ENCODE data around the gene ZC3HAV1.
"Not testable (repeated sequence)": the region's sequence is repeated elsewhere in the genome, so short reads cannot be mapped to it uniquely, and the experiment has no call there.

Gene ZC3HAV1

DNA sequence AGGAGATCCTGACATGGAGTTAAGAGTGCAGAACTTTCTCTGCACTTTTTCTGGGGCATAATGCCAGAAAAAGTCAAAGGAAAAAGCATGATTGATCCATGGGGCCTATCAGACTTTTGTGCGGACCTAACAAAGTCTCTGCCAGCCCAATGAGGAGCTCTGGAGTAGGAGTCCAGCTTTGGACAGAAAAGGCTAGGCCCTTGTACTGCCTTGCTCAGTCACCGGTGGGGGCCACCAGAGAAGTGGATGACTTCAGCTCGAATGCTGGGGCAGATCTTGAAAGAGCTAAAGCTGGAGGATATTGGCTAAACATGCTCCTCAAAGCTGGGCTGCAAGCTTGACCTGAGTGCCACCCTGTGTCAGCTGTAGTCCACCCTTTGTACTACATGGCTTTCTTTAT, 2.8 kb upstream of the ZC3HAV1 start:
- DNase-seq (ENCODE audit: low read depth) = no peak

DNA sequence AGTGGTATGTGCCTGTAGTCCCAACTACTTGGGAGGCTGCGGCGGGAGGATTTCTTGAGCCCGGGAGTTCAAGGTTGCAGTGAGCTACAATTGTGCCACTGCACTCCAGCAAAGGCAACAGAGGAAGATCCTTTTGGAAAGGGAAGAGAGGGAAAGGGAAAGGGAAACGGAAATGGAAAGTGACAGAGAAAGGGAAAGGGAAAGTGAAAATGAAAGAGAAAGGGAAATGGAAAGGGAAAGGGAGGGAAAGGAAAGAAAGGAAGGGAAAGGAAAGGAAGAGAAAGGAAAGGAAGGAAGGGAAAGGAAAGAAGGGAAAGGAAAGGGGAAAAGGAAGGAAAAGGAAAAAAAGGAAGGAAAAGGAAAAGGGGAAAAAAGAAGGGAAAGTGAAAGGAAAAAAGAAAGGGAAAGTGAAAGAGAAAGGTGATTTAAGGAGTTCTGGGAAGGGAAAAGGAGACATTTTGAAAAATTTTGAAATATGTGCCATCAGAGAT, 2.3 kb upstream of the ZC3HAV1 start:
- no peak for DNase-seq (ENCODE audit: low read depth)

DNA sequence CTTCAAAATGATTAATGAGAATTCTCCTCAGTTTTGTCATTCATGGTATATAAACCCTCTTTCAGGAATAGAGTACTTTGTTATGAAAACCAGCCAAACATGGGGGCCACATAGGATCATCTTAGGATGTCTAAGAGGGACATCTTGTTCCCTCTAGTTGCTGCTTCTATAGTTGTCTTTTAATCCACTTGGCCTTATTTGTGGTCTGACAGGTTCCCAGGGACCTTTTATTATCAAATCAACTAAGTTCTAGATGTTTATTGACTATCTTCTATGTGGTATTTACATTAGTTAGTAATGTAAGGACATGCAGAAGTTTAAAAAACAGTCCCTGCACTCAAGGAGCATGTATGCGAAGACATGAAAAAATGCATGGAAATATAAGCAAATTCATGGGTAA, 1.6 kb upstream of the ZC3HAV1 start:
- DNase-seq (ENCODE audit: low read depth) = no peak

DNA sequence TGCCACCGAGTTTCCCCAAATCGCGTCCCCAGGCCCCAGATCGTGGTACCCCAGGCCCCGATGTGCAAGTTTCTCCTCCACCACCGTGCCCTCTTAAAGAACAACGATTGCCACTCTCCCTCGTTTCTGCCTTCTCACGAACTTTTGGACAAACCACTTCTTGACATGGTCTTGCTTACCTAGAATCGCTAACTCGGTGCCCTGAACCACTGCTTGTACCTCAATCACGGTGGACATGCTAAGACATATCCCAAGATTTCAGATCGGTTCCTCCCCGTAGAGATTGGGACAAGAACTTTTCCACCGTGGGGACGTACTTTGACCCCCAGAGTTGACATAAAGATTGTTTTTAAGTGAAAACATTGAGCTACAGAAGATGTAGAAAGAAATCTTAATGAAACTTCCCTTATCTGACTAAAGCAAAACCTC, 477 bp upstream of the ZC3HAV1 start:
- DNase-seq (ENCODE audit: low read depth) = no peak

DNA sequence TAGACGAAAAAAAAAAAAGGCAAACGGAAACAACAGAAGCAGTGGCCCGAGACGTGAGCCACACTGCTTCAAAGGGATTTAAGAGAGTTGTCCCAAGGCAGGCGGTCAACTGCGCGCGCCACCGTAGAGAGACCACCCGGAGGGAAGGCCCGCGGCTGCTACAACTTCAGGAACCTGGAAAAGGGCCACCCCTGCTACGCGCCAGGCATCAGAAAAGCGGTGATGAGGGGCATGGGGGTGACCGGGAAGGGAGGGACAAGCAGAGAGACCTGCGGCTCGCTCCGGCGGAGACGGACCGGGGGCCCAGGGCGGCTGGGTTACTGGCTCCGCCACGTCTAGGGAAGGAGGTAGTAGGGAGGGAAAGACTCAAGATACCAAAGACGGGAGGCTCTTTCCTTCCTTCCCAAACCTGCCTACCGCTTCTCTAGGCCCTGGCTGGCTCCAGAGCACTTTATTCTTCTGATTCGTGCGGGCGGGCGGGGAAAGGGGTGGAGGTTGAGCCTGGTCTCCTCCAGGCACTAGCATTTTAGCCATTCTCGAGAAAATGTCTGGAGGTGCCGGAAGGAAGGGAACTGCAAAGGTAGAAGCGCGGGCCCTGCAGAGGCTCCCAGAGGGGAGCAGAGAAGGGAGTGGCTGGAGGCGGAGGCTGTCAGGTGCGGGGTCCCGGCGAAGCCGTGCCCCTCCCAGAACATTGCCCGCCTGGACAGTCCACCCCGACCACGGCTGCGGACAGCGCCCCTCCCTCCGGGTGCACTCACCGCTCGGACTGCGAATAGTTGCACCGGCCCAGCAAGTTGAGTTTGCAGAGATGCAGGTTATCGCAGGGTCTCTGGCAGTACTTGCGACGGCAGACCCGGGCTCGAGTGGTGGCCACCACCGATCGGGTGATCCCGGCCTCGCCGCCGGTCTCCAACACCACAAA, 993 bp downstream of the ZC3HAV1 start:
- DNase-seq (ENCODE audit: low read depth) = no peak

DNA sequence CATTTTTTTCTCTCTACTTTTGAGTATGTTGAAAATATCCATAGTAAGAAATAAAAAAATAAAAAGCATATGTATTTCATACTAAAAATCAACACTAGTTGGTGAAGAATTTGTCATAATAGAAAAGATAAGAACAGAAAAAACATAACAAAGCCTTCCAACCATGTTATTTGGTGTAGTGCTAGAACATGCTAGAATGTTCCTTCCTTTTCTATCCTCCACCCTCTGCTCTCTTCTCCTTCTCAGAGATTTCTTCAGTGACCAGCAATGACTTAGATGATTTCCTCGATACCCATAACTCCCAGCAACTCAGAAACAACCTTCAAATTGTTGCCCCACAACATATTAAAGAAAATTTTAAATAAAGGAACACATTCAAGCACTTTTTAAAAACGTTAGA, 2.6 kb downstream of the ZC3HAV1 start:
- DNase-seq (ENCODE audit: low read depth) = no peak

- DNase-seq (ENCODE audit: low read depth) = not testable (repeated sequence)
These were observed 3.3 kb downstream of the ZC3HAV1 start for GRCh38 chr7:139106227-139106626.

DNA sequence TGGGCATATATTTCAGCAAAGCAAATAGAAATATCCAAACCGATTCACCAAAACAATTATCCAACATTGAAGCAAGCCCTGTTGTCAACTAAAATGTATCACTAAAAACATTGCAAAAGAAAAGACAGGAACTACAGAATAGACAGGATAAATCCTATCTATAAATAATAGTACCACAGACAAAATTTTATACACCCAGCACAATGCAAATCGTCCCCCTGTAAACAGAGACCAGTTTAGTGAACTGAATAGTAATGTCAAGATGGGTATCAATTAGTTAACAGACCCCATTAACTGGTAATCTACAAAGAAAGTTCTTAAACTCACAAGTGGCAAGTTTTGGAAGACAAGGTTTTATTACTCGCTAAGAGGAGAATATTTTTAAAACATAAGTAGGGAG, 4.0 kb downstream of the ZC3HAV1 start:
- no peak for DNase-seq (ENCODE audit: low read depth)

GRCh38 chr7:139104091-139104450, 5.4 kb downstream of the ZC3HAV1 start:
- no peak for DNase-seq (ENCODE audit: low read depth)

DNA sequence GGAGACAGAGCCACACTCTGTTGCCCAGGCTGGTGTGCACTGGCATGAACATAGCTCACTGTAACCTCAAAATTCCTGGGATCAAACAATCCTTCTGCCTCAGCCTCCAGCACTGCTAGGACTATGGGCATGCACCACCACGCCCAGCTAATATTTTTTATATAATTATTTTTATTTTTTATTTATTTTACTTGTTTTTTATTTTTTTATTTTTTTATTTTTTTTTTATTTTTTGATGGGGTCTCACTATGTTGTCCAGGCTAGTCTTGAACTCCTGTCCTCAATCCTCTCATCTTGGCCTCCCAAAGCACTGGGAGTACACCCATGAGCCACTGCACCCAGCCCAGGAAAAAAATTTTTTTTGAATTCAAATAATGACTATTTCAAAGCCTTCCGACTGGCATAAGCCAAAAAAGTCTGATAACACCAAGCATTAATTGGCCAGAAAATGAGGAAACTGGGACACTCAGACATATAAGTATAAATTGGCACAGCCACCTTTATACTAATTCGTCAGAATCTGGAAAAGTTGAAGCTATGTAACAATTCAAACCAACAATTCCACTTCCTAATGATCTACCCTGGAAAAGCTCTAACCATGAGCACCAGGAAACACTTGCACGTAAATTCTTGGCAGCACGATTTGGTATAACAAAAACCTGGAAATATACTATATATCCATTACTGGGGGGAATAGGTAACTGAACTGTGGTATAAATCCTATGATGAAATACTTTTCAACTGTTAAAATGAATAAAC, 6.3 kb downstream of the ZC3HAV1 start:
- DNase-seq (ENCODE audit: low read depth) = no peak

- not testable (repeated sequence) for DNase-seq (ENCODE audit: low read depth)
These were observed 7.8 kb downstream of the ZC3HAV1 start for GRCh38 chr7:139101637-139102158.

DNA sequence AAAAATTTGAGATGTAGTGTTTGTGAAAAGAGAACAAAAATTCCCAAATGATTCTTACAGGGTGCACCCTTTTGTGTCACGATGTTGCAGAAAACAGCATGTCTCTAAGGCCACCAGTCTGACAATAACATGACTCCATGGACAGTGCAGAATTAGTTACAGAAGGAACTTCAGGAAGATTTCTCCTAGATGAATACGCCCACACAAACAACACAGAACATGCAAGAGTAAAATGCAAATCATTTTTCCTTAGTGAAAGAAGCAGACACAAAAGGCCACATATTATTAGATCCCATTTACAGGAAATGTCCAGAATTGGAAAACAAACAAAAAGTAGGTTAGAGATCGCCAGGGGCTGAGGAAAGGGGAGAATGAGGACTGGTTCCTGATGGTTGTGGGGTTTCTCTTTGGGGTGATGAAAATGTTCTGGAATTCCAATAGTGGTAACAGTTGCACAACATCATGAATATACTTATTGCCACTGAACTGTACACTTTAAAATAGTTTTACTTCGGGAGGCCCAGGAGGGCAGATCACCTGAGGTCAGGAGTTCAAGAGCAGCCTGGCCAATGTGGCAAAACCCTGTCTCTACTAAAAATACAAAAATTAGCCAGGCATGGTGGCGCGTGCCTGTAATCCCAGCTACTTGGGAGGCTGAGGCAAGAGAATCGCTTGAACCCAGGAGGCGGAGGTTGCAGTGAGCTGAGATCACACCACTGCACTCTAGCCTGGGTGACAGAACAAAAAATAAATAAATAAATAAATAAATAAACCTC, 10.2 kb downstream of the ZC3HAV1 start:
- DNase-seq (ENCODE audit: low read depth) = no peak

DNA sequence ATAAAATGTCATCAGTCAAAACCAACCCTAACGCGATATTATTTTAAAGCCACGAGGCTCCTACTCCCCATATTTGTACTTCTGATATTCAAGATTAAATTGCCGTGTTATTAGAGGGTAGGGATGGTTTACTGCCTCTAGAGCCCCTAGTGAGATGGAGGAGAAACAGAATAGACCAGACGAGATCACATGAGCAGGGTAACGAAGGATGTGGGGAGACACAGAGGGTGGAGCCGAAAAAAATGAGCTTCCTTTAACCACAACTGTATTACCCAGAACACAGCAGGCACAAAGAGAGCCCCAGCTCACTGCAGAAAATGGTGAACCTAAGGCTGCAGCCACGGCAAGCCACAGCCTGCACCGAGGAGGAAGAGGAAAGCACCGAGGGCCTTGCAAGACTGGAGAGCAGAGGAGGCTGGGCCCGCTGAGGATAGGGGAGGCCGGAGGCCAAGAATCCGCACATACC, 14.3 kb downstream of the ZC3HAV1 start:
- no peak for DNase-seq (ENCODE audit: low read depth)

DNA sequence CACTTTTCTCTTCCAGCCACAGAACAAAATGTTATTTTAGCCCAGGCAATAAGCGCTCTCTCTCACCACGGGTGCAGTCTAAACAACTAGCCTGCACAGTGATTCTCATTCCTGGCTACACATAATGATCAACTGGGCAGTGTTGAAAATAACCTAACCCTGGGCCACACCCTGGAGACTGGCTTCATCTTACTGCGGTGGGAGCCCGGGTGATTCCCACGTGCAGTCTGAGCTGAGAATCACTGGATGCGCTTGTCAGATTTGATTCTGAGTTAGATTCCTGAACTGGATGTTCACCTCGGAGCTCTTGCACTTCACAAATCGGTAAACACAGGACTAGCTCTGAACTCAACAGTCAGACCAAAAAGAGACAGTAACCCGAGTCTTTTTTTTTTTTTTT, 14.9 kb downstream of the ZC3HAV1 start:
- no peak for DNase-seq (ENCODE audit: low read depth)

GRCh38 chr7:139094030-139094429, 15.5 kb downstream of the ZC3HAV1 start:
- DNase-seq (ENCODE audit: low read depth) = no peak

DNA sequence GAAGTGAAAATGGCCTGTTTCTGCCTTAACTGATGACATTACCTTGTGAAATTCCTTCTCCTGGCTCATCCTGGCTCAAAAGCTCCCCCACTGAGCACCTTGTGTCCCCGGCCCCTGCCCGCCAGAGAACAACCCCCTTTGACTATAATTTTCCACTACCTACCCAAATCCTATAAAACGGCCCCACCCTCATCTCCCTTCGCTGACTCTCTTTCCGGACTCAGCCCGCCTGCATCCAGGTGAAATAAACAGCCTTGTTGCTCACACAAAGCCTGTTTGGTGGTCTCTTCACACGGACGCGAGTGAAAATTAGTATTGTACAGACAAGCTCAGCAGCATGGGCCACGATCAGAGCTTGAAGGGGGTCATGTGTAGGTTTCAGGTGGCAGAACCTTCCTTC, 16.0 kb downstream of the ZC3HAV1 start:
- DNase-seq (ENCODE audit: low read depth) = not testable (repeated sequence)

DNA sequence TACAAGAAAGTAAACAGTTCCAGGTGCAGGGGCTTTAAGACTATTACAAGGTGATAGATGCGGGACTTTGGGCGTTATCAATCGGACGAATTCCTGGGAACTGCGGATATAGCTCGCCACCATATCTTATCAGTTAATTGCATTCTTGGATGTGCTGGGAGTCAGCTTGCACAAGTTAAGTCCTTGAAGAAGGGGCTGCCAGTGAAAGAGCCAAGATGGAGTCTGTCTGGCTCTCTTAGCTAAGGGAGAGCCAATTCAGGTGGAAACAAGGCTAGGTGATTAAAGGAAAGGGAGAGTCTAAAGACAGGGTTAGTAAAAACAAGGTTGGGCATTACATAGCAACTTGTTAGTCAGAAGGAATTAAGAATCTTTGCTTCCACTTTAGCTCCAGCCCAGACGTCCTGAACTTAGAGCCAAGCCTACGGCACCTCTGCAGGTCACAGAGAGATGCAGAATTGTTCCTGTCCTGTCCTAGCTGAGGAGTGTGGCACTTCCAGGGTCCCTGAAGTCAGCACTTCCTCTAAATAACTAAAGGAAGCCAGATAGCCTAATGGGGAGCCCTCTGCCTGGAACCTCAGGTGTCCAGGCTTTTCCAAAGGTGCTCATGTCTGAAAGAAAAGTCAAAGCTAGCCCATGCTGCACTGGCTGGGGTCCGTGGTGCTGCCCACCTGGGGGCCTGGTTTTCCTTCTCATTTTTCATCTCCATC, 17.3 kb downstream of the ZC3HAV1 start:
- no peak for DNase-seq (ENCODE audit: low read depth)

DNA sequence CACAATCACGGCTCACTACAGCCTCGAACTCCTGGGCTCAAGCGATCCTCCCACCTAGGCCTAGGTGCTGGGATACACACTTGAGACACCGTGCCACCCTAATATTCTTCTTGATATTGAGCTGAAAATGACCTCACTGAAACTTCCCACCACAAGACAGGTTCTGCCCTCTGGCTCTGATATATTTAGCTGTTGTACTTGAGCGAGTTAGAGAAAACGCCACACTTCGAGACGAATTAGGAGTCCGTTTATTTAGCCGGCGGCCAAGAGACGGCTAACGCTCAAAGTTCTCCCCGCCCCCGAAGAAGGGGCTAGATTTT, 17.9 kb downstream of the ZC3HAV1 start:
- DNase-seq (ENCODE audit: low read depth) = no peak

DNA sequence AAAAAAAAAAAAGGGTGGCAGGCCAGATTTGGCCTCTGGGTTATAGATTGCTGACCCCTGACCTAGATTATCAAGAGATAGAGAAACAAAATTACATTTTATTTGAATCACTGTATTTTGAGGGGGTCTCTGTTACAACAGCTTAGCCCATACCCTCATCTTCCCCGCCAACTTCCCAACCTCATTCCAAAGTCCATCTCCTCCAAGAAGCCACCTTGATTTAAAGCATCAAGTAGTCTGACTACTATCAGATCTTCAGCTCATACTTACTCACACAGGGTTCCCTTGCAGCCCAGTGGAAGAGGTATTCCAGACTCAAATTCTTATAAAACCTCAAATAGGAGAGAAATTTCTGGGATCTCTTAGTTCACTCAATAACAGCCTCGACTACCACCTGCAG, 20.4 kb downstream of the ZC3HAV1 start:
- DNase-seq (ENCODE audit: low read depth) = no peak

GRCh38 chr7:139088268-139088667, 21.3 kb downstream of the ZC3HAV1 start:
- DNase-seq (ENCODE audit: low read depth) = no peak

- no peak for DNase-seq (ENCODE audit: low read depth)
These were observed 22.3 kb downstream of the ZC3HAV1 start for GRCh38 chr7:139087212-139087611.

GRCh38 chr7:139086454-139086853, 23.1 kb downstream of the ZC3HAV1 start:
- DNase-seq (ENCODE audit: low read depth) = no peak

All from HS-27A (cell line).